ENCODE results near the gene GPI. TPM values are rescaled to one million over a fixed set of nuclear protein-coding genes. Genes with fewer than 3 reads are reported as not detected.

Gene GPI
- total and polyA plus RNA-seq, 2 of the 13 experiments (the other 11 are each of a cell fraction or from before 2014, with no cell fraction given): 147 to 167 TPM

GRCh38 chr19:34403784-34404108, 38.8 kb downstream of the GPI start:
- Histone ChIP-seq H3K27me3 (ENCODE audit: control insufficient read depth in 1 of 2, insufficient read depth in 2 of 2, low read length in 2 of 2) (no peaks in the 10 kb centered on the region), H3K4me3 (replicated peaks in 1 of 3; ENCODE audit: insufficient read depth in 1 of 3, low read depth in 2 of 3, low read length in 3 of 3) (peak overlapping the region; percentile 59 to 95 (median 75); a peak in 5 of 6 replicates), H3K4me2 (ENCODE audit: low read depth, low read length) (peak overlapping the region; percentile 67), H3K27ac (ENCODE audit: extremely low read length, insufficient read depth, low read length) (peak overlapping the region; percentile 60), H3K79me2 (ENCODE audit: insufficient read depth, low read length) (peaks cover 13% of the 10 kb centered on the region), H3K9me3 (ENCODE audit: low read length) (no peaks in the 10 kb centered on the region), H4K20me1 (ENCODE audit: insufficient read depth, low read length) (no peaks in the 10 kb centered on the region; the same call in 1 of the 2 replicates), H3K36me3 (replicated peaks in 1 of 2; ENCODE audit: control insufficient read depth in 1 of 2, insufficient read depth in 2 of 2, low read length in 2 of 2) (peaks cover 12 to 27% of the 10 kb centered on the region in 2 experiments), H2AFZ (ENCODE audit: low read length) (peak overlapping the region; percentile 74), H3K4me1 (ENCODE audit: insufficient read depth, low read length) (peaks cover 33% of the 10 kb centered on the region), H3K9ac (ENCODE audit: insufficient read depth, low read depth, low read length) (peak overlapping the region; percentile 83)
- CTCF ChIA-PET (ENCODE audit: low intra/inter-chr PET ratio, low total read pairs): no interaction called here
- POLR2A ChIA-PET: interaction anchor here (0.7 kb wide), 1 partner anchor 1755 kb away, joined by 3 read pairs; no protein-coding TSS in a partner anchor
- WGBS (ENCODE audit: low lambda C conversion rate): 45% methylated on average over 6 of the region's 6 CpGs
- ATAC-seq: no peak
- in situ Hi-C loops (cut with HindIII; ENCODE audit: extremely low pct_ligation_motif_present, low pct_unique_long_range_greater_than_20kb): no loop called here
- no peak for DNase-seq (ENCODE audit: low spot score)
- intact Hi-C loops (cut with micrococcal nuclease; ENCODE audit: unreplicated experiment): loop anchor here (2.0 kb wide), 1 partner anchor 23 kb away; no protein-coding TSS in a partner anchor
- BruUV-seq (replicated peaks): no TSS peak
- FAIRE-seq: no peak
- TF ChIP-seq ARID4A (CRISPR knock-in tag; IDR thresholded peaks at IDR 0.05; ENCODE audit: borderline replicate concordance) (no peak), LCORL (IDR thresholded peaks at IDR 0.05) (no peak), LCORL (CRISPR knock-in tag; IDR thresholded peaks at IDR 0.05) (no peak), THYN1 (CRISPR knock-in tag; IDR thresholded peaks at IDR 0.05; ENCODE audit: borderline replicate concordance, low read depth) (no peak), HNRNPUL1 (IDR thresholded peaks at IDR 0.05; ENCODE audit: low read depth, low read length) (no peak), IRF9 (CRISPR knock-in tag; IDR thresholded peaks at IDR 0.05; ENCODE audit: borderline replicate concordance) (no peak), SMC3 (IDR thresholded peaks at IDR 0.05; ENCODE audit: low read length) (no peak), ZNF704 (CRISPR knock-in tag; IDR thresholded peaks at IDR 0.05; ENCODE audit: borderline replicate concordance) (no peak), ZNF780A (CRISPR knock-in tag; IDR thresholded peaks at IDR 0.05) (0 out of 2 replicates have a peak, but pooled peaks have one; percentile 7)
